ENCODE results near the gene RNASE12.

- TF ChIP-seq YY1 (IDR thresholded peaks at IDR 0.05; ENCODE audit: insufficient read depth, insufficient read length) (no peak), SUZ12 (IDR thresholded peaks at IDR 0.05; ENCODE audit: extremely low read depth, insufficient read depth, insufficient read length) (no peak)
Observed at GRCh38 chr14:20607617-20608016, 16.4 kb upstream of the RNASE12 start.
